Right lobe of liver (tissue), 4 donors: ENCODE results near the gene GSKIP.

Experiments used
- POLR2A ChIP-seq: fragments of 450-650 bp; IDR thresholded peaks from one replicate; pipeline ENCODE4 v1.6.1; 2017; ENCODE audit warnings: antibody characterized with exemption, mild to moderate bottlenecking
- TF ChIP-seq, protein P1 (sequence below), 4 donors: fragments of 200-600 bp in 3 of 4; fragments of 450-650 bp in 1 of 4; IDR thresholded peaks; one replicate each; pipeline versions ENCODE4 v1.5.1 to v1.8.0; 2016 to 2022; ENCODE audit warnings: antibody characterized with exemption in 4 of 4, mild to moderate bottlenecking in 2 of 4
- donor health status: DM: no; HTN: no; CAD: no.
- donor health status: DM: no; HTN: no; CAD: no.
- donor health status: DM: no; HTN: yes; CAD: no.

DNA sequence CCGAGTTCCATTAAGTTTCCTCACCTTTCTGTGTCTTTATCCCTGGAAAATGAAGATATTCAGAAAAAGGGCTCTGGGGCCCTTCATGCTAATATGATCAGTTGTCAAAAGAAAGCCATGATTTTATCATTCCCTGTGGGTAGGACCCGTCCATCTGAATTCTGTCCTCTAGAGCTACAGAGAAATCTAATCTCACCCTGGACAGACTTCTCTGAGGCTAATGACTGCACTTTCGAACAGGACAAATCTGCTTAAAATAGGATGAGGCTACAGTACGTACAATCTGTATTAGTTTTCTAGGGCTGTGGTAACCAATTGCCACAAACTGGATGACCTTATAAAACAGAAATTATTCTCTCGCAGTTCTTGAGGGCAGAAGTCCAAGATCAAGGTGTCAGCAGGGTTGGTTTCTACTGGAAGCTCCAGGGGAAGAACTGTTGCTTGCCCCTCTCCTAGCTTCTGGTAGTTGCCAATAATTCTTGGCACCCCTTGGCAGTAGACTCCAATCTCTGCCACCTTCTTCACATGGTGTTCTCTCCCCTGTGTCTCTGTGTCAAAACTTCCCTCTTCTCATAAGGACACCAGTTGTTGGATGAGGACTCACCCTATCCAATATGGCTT is 29.9 kb downstream of the GSKIP start:
- TF ChIP-seq, protein P1, sequence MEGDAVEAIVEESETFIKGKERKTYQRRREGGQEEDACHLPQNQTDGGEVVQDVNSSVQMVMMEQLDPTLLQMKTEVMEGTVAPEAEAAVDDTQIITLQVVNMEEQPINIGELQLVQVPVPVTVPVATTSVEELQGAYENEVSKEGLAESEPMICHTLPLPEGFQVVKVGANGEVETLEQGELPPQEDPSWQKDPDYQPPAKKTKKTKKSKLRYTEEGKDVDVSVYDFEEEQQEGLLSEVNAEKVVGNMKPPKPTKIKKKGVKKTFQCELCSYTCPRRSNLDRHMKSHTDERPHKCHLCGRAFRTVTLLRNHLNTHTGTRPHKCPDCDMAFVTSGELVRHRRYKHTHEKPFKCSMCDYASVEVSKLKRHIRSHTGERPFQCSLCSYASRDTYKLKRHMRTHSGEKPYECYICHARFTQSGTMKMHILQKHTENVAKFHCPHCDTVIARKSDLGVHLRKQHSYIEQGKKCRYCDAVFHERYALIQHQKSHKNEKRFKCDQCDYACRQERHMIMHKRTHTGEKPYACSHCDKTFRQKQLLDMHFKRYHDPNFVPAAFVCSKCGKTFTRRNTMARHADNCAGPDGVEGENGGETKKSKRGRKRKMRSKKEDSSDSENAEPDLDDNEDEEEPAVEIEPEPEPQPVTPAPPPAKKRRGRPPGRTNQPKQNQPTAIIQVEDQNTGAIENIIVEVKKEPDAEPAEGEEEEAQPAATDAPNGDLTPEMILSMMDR (IDR thresholded peaks at IDR 0.05), result no peak
- no peak for TF ChIP-seq POLR2A
